RCC 7860 (cell line): Measurements from ENCODE around the gene MTRF1.
"Not testable (repeated sequence)": the region's sequence is repeated elsewhere in the genome, so short reads cannot be mapped to it uniquely, and the experiment has no call there.

Experiments used
- DNase-seq: peaks from one replicate; pipeline ENCODE4 v3.0.0-alpha.2; 2015; ENCODE audit warnings: low spot score
- FAIRE-seq: peaks from 2 replicates; lab custom pipeline; 2012; peaks lifted over from hg19 to GRCh38; lab: Jason Lieb, UNC

The MTRF1 gene

GRCh38 chr13:41179593-41180250, 83.7 kb downstream of the MTRF1 start:
- no peak for DNase-seq
- FAIRE-seq: no peak

DNA sequence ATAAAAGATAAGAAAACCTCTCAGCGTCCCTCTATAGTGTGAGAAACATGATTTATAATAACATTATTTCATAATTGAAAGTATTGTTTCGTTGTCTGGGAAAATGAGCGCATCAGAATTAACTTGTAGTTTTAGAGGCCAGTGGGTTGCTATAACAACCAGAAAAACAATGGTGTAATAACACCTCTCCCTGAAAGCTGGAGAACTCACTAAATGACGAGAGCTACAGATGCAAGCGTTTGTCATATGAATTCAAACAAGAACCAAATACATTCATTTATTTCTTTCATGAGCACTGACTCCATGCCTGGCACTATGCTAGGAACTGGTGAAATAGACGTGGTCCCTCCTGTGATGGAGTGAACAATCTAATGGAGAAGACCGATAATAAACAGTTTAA, 85.3 kb downstream of the MTRF1 start:
- DNase-seq (no peak), FAIRE-seq (no peak)

DNA sequence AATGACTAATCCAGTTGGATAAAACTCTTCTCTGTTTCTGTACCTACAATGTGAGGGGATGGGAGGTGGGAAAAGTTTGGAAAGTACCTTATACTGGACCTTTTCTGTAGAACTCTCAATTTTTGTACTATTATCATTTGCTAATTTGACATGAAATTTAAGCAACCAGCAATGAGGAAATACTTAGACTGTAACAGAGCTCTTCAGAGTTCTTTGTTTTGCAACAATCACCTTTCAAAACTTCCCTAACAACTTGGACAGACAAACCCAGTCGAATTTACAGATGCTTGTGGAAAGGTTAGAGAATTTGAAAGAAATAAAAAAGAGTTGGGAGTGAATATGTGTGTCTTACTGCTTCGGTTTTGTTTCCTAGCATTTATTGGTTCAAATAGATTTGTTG, 85.8 kb downstream of the MTRF1 start:
- FAIRE-seq: no peak
- DNase-seq: no peak

DNA sequence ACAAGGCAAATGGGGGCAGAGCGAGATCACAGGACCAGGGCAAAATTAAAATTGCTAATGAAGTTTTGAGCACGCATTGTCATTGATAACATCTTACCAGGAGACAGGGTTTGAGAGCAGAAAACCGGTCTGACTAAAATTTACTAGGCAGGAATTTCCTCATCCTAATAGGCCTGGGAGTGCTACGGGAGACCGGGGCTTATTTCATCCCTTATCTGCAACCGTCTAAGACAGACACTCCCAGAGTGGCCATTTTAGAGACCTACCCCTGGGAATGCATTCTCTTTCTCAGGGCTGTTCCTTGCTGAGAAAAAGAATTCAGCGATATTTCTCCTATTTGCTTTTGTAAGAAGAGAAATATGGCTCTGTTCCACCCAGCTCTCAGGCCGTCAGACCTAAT, 87.8 kb downstream of the MTRF1 start:
- DNase-seq, FAIRE-seq: not testable (repeated sequence)
